Ishikawa (cell line): ENCODE measurements around the gene ACTA2.

Experiments
- CEBPB ChIP-seq: IDR thresholded peaks from 2 replicates; pipeline ENCODE4 v1.6.1; 2012
- CREB1 ChIP-seq: IDR thresholded peaks from 2 replicates; pipeline ENCODE4 v1.6.1; 2012; ENCODE audit warnings: low read depth
- EGR1 ChIP-seq: IDR thresholded peaks from 2 replicates; pipeline ENCODE4 v1.6.1; 2012
- EP300 ChIP-seq: IDR thresholded peaks from 2 replicates; pipeline ENCODE4 v1.6.1; 2012; ENCODE audit warnings: borderline replicate concordance
- FOXM1 ChIP-seq: IDR thresholded peaks from 2 replicates; pipeline ENCODE4 v1.6.1; 2012; ENCODE audit warnings: low read depth, borderline replicate concordance
- NFIC ChIP-seq: IDR thresholded peaks from 2 replicates; pipeline ENCODE4 v1.6.1; 2012
- RAD21 ChIP-seq: IDR thresholded peaks from 2 replicates; pipeline ENCODE4 v1.6.1; 2012; ENCODE audit warnings: low read depth
- TAF1 ChIP-seq: IDR thresholded peaks from 2 replicates; pipeline ENCODE4 v1.6.1; 2012; ENCODE audit warnings: low read depth, mild to moderate bottlenecking
- TCF12 ChIP-seq: IDR thresholded peaks from 2 replicates; pipeline ENCODE4 v1.6.1; 2012; ENCODE audit warnings: low read depth
- TEAD4 ChIP-seq: IDR thresholded peaks from 2 replicates; pipeline ENCODE4 v1.6.1; 2012
- YY1 ChIP-seq: IDR thresholded peaks from 2 replicates; pipeline ENCODE4 v1.6.1; 2012; ENCODE audit warnings: low read depth
- ZBTB7A ChIP-seq: IDR thresholded peaks from 2 replicates; pipeline ENCODE4 v1.6.1; 2012; ENCODE audit warnings: low read depth
- TF ChIP-seq, protein P1 (sequence below): IDR thresholded peaks from 2 replicates; pipeline ENCODE4 v1.6.1; 2012; ENCODE audit warnings: low read depth, mild to moderate bottlenecking
- TF ChIP-seq, protein P2 (sequence below): IDR thresholded peaks from 2 replicates; pipeline ENCODE4 v1.6.1; 2012
- TF ChIP-seq, protein P3 (sequence below): IDR thresholded peaks from 2 replicates; pipeline ENCODE4 v1.6.1; 2012

The ACTA2 gene

DNA sequence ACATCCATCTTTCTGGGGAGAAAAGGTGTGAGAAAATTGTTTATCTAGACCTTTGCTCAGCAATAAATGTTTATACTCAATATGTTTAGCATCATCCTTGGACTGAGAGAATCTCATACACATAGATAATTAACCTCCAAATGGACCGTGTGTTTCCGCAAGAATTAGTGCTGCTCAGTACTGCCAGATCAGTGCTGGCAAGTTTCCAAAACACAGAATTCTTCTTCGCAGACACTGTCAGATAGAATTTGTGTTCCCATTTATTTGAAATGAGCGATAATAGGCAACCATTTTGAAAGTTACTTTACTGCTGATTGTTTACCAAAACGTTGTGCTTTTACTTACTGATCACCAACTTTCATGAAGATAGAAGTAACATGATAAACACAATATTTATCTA lies 38.8 kb downstream of the ACTA2 start:
- TF ChIP-seq TAF1 (no peak), NFIC (no peak), TEAD4 (no peak), TCF12 (no peak), EGR1 (no peak)

DNA sequence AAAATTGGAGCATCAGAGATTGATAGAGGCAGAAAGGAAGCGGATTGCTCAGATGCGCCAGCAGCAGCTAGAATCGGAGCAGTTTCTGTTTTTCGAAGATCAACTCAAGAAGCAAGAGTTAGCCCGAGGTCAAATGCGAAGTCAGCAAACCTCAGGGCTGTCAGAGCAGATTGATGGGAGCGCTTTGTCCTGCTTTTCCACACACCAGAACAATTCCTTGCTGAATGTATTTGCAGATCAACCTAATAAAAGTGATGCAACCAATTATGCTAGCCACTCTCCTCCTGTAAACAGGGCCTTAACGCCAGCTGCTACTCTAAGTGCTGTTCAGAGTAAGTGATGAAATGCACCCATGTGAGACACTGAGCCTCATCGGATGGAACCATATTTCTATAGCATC lies 39.4 kb downstream of the ACTA2 start:
- TF ChIP-seq CREB1 (no peak), TCF12 (no peak), EGR1 (no peak), YY1 (no peak), NFIC (no peak), FOXM1 (no peak), TEAD4 (no peak), EP300 (no peak), ZBTB7A (no peak), CEBPB (no peak), TAF1 (no peak), RAD21 (no peak)
- TF ChIP-seq, protein P1, sequence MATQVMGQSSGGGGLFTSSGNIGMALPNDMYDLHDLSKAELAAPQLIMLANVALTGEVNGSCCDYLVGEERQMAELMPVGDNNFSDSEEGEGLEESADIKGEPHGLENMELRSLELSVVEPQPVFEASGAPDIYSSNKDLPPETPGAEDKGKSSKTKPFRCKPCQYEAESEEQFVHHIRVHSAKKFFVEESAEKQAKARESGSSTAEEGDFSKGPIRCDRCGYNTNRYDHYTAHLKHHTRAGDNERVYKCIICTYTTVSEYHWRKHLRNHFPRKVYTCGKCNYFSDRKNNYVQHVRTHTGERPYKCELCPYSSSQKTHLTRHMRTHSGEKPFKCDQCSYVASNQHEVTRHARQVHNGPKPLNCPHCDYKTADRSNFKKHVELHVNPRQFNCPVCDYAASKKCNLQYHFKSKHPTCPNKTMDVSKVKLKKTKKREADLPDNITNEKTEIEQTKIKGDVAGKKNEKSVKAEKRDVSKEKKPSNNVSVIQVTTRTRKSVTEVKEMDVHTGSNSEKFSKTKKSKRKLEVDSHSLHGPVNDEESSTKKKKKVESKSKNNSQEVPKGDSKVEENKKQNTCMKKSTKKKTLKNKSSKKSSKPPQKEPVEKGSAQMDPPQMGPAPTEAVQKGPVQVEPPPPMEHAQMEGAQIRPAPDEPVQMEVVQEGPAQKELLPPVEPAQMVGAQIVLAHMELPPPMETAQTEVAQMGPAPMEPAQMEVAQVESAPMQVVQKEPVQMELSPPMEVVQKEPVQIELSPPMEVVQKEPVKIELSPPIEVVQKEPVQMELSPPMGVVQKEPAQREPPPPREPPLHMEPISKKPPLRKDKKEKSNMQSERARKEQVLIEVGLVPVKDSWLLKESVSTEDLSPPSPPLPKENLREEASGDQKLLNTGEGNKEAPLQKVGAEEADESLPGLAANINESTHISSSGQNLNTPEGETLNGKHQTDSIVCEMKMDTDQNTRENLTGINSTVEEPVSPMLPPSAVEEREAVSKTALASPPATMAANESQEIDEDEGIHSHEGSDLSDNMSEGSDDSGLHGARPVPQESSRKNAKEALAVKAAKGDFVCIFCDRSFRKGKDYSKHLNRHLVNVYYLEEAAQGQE, result no peak
- TF ChIP-seq, protein P2, sequence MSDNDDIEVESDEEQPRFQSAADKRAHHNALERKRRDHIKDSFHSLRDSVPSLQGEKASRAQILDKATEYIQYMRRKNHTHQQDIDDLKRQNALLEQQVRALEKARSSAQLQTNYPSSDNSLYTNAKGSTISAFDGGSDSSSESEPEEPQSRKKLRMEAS, result no peak
- TF ChIP-seq, protein P3, sequence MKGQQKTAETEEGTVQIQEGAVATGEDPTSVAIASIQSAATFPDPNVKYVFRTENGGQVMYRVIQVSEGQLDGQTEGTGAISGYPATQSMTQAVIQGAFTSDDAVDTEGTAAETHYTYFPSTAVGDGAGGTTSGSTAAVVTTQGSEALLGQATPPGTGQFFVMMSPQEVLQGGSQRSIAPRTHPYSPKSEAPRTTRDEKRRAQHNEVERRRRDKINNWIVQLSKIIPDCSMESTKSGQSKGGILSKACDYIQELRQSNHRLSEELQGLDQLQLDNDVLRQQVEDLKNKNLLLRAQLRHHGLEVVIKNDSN, result no peak

DNA sequence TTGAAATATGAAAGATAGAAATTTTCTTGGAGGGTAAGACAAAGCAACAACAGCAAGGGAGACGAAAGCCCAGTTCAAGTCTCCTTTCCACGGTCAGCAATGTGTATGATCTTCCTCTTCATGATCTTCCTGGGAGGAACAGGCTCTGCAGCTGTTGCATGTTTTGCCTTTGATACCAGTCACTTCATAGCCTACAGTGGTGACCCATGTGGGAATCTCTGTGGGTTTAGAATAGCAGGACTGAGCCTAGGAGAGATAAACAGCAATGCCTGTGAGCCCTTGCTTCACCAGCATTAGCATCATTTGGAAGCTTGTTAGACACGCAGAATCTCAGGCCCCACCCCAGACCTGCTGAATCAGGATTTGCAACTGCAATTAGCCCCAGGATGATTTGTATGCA lies 40.7 kb downstream of the ACTA2 start:
- TF ChIP-seq, protein P1, result no peak
- TF ChIP-seq, protein P2, result no peak
- TF ChIP-seq NFIC (no peak), FOXM1 (no peak), RAD21 (no peak), EGR1 (no peak), CEBPB (no peak), CREB1 (no peak), YY1 (no peak)

DNA sequence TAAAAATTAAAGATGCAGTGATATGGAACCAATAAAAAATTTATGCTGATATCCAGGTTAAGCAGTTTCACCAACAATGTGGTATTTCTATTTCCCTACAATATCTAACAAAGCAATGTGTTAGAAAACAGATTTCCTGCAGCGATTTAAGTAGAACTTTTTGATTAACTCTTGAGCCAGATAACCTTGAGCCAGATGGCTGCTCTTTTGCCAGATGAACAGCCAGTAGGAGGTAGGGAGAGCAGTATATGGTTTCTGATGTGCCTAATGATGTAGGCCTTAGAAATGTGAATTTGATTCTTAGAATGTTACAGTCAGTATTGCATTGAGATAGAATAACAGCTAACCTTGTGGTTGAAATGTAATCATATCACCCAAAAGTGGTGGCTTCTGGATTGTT lies 41.5 kb downstream of the ACTA2 start:
- TF ChIP-seq YY1 (no peak), CREB1 (no peak), RAD21 (no peak), TCF12 (no peak), CEBPB (no peak), EGR1 (no peak), TAF1 (no peak), FOXM1 (no peak), EP300 (no peak), TEAD4 (no peak), ZBTB7A (no peak), NFIC (no peak)
- TF ChIP-seq, protein P3, result no peak
- TF ChIP-seq, protein P2, result no peak
- TF ChIP-seq, protein P1, result no peak

DNA sequence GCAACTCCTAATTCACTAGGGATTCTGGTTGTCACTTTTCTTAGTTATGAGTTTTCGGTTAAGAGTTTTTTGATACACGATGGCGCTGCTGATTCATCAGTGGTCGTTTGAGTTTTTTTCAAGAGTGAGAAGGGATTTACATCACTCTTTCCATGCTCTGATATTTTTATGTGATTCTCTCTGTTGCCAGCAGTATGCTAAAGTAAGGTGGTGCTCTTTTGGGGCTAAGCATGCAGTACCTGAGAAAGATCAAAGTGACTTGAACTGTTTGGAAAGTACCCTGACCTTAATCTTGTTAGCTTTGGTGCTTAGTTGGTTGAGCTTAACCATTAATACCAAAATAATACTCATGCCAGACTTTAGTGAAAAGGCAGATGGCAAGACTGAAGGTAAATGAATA lies 44.4 kb downstream of the ACTA2 start:
- TF ChIP-seq NFIC (no peak), TCF12 (no peak), CREB1 (no peak), CEBPB (no peak), EGR1 (no peak), RAD21 (no peak), FOXM1 (no peak)
- TF ChIP-seq, protein P1, result no peak
- TF ChIP-seq, protein P2, result no peak
- TF ChIP-seq, protein P3, result no peak
